Right ventricle myocardium superior (tissue), 1 donor: ENCODE results near the gene LIN7B. TPM values are rescaled to one million over a fixed set of nuclear protein-coding genes. Genes with fewer than 3 reads are reported as not detected.

Experiments
- ATAC-seq: fragments of 200-7000 bp; cut with Tn5 transposase; one replicate; pipeline ENCODE4 v1.9.1; 2020; ENCODE audit warnings: mild to moderate bottlenecking; ENCODE audit not compliant: poor library complexity
- DNase-seq: peaks from one replicate; pipeline ENCODE4 v3.0.0-alpha.2; 2020
- intact Hi-C: fragments of 100-400 bp; cut with DNase I; formaldehyde crosslinking; loops from one replicate; pipeline ENCODE4 v1.11.2; 2022
- total RNA-seq: library from RNA; stranded (reverse); fragmentation: NEBNext Ultra II Directional; extraction: Animal tissue kit (Norgen Biotek cat#: 25700); gene quantifications from one replicate; pipeline ENCODE4 v1.2.1, GENCODE V29; 2021
- donor health status: DM: no; HTN: yes; CAD: no; lungs with severe emphysema.

LIN7B gene
- total RNA-seq, 1 donor from 2014 or later: 21.3 TPM

DNA sequence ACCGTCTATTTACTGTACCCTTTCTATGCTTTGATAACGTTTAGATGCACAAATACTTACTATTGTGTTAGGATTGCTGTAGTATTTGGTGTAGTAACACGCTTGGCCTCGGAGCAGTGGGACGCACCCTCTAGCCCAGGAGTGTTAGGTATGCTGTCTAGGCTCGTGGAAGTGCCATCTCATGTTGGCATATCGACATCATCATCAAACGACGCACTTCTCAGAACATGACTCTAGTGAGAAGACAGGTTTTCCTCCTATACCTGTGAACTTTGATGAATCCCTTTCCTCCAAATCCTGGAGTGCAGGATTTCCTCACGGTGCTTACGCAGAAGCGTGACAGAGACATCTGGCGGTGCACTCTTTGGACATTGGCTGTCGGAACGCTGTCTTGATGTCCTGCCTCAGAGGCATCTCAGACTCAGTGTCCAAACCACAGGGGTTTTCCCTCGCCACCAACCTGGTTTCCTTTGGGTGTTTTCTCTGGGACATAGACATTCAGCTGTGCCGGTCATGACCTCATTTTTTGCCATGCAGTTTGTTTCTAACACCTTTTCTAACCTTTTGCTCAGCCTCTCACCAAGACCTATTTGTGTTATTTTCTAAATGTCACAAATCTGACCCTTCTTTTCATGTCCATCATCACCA lies 22.7 kb upstream of the LIN7B start:
- DNase-seq (no peak), ATAC-seq (no peak)
- intact Hi-C loops: no loop called here

- no peak for DNase-seq
- ATAC-seq: no peak
- intact Hi-C loops: no loop called here
These were observed 21.5 kb upstream of the LIN7B start for GRCh38 chr19:49092686-49093085.

DNA sequence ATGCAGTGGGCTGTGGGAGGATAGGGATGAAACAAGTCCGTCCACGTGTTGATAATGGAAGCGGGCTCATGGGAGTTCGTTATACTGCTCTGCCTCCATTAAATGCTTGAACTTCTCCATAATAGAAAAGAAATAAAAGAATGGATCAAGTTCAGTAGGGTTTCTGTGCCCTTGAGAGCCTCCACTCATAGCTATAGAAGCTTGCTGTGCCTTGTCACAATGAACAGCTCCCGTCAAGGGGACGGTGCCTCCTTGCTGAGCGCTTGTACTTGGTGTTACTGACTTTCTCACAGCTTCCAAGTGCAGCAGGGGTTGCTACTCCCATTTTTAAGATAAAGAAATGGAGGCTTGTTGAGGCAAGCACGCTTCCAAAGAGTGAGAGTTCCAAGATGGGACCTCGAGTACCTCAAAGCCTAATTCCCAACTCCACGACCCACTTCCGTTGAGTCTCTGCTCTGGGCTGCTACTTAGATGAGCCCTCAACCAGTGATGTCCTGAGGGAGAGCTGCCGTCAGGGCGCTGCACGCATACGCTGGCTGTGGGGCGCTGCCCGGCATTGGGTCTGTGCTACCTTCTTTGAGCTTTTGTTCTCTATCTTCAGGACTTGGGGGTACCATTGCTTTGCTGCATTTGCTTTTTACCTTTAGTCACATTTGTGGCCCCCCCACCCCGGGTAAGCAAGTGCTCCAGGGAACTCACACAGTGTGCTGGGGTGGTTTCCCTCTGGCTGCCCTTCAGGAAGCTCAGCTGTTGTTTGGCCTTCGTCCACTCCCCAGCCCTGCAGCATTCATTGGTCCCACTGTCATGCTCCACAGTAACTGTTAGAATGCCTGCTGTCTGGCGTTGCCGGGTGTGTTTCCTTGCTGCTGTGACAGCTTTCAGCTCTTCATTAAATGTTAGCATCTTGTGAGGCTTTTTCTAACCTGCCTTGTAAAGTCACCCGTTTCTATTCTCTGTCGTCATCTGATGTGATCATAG lies 19.4 kb upstream of the LIN7B start:
- intact Hi-C loops: loop anchor here (5.0 kb wide), 2 partner anchors 53 to 103 kb away; no protein-coding TSS in a partner anchor
- DNase-seq (peak; percentile 74), ATAC-seq (peak; percentile 92)

DNA sequence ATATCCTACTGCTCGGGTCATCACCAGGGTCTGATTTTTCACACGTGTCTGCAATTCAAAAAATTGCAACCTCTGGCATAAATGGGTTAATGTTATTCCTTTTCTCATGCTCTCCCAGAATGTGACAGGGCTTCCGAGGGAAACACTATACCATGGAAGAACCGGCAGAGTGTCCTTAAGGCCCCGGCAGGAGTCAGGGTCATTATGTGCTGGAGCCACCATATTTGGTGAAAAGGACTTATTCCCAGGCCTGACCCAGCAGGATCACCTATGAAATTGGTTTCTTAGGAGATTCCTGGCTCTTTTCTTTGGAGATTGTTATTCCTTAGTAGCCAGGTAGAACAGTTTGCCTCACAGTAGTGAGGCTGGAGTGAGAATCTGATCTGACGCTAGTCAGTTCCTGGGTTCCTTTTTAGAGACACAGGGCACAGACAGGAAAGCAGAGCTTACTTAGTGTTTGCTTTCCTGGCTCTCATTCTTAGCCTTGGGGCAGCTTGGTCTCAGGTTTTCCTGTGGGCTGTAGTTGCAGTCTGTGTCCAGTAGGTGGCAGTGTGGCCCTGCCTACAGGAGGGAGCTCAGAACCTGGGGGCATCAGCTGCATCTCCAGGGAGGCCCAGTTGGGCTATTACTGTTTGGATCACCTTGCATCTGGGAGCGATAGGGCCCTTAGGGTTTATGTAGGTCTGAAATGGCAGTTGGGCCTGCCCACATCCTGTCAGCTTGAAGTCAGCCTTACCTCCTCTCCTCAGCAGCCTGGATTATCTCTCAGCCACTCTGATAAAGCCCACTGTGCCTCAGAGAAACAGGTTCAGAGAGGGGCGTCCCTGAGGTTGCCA lies 16.5 kb upstream of the LIN7B start:
- ATAC-seq: peak; percentile 66
- DNase-seq: peak; percentile 68
- intact Hi-C loops: loop anchor here (5.0 kb wide), 2 partner anchors 50 to 100 kb away; no protein-coding TSS in a partner anchor

GRCh38 chr19:49098795-49099194 lies 15.4 kb upstream of the LIN7B start:
- no peak for ATAC-seq
- DNase-seq: no peak
- intact Hi-C loops: loop anchor here (5.0 kb wide), 2 partner anchors 49 to 99 kb away; no protein-coding TSS in a partner anchor

- no peak for ATAC-seq
- intact Hi-C loops: no loop called here
- DNase-seq: no peak
These were observed 13.0 kb upstream of the LIN7B start for GRCh38 chr19:49101160-49101559.

DNA sequence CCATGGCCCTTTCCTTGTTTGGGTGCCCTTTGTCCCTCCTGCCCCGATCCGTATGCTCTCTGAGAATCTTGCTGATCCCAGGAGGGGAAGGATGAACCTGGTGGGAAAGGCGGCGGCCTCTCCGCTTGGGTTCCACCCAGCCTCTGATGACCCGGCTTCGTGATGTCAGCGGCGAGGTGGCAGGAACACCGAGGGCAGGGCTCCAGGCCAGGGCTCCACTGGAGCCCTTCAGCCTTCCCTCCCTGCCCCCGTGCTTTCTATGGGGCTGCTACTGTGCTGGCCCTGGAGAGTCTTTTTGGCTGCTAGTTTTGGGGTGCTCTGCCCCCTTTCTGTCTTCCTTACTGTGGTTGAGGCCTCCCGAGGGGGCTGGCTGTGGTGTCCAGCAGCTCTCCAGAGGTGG lies 11.9 kb upstream of the LIN7B start:
- DNase-seq: no peak
- no peak for ATAC-seq
- intact Hi-C loops: no loop called here

- no peak for ATAC-seq
- intact Hi-C loops: no loop called here
- DNase-seq: no peak
These were observed 10.7 kb upstream of the LIN7B start for GRCh38 chr19:49103331-49104085.

GRCh38 chr19:49104229-49104864 lies 9.8 kb upstream of the LIN7B start:
- intact Hi-C loops: no loop called here
- no peak for ATAC-seq
- no peak for DNase-seq

- peak; percentile 69 for DNase-seq
These were observed 7.5 kb upstream of the LIN7B start for GRCh38 chr19:49106648-49107135.

DNA sequence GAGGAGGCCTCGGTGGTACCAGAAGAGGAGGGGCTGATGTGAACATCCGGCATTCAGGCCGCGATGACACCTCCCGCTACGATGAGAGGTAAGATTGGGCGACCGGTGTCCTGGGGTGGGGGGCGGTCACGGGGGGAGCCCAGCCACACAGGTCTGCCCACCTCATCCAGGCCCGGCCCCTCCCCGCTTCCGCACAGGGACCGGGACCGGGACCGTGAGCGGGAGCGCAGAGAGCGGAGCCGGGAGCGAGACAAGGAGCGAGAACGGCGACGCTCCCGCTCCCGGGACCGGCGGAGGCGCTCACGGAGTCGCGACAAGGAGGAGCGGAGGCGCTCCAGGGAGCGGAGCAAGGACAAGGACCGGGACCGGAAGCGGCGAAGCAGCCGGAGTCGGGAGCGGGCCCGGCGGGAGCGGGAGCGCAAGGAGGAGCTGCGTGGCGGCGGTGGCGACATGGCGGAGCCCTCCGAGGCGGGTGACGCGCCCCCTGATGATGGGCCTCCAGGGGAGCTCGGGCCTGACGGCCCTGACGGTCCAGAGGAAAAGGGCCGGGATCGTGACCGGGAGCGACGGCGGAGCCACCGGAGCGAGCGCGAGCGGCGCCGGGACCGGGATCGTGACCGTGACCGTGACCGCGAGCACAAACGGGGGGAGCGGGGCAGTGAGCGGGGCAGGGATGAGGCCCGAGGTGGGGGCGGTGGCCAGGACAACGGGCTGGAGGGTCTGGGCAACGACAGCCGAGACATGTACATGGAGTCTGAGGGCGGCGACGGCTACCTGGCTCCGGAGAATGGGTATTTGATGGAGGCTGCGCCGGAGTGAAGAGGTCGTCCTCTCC lies 6.3 kb upstream of the LIN7B start:
- ATAC-seq (peak; percentile 4), DNase-seq (no peak)
- intact Hi-C loops: loop anchor here (5.0 kb wide), 1 partner anchor 34 kb away; no protein-coding TSS in a partner anchor

More at GRCh38 chr19:49106648-49107135, 7.5 kb upstream of the LIN7B start:
- ATAC-seq: peak; percentile 41
- intact Hi-C loops: loop anchor here (5.0 kb wide), 1 partner anchor 36 kb away; no protein-coding TSS in a partner anchor

DNA sequence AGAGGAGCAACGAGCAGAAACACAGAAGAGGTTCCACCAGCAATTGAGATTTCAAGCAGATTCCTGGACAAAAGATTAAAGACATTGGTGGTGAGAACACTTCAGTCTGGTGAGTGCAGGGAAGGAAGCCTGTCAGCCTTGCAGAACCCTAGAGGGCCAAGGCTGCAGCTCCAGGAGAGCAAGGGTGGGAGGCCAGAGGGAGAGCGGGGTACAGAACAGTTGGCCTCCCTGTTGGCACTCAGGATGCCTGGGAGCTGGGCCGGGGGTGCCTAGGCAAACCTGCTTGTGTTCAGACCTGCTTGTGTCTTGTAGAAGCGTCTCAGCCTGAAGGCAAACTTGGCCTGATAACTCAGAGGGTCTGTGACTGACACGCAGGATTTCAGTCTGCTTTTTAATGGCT lies 5.1 kb upstream of the LIN7B start:
- intact Hi-C loops: loop anchor here (5.0 kb wide), 1 partner anchor 33 kb away; no protein-coding TSS in a partner anchor
- DNase-seq: no peak
- no peak for ATAC-seq

- intact Hi-C loops: loop anchor here (5.0 kb wide), 1 partner anchor 33 kb away; no protein-coding TSS in a partner anchor
- ATAC-seq (no peak), DNase-seq (no peak)
These were observed 4.5 kb upstream of the LIN7B start for GRCh38 chr19:49109569-49110233.

DNA sequence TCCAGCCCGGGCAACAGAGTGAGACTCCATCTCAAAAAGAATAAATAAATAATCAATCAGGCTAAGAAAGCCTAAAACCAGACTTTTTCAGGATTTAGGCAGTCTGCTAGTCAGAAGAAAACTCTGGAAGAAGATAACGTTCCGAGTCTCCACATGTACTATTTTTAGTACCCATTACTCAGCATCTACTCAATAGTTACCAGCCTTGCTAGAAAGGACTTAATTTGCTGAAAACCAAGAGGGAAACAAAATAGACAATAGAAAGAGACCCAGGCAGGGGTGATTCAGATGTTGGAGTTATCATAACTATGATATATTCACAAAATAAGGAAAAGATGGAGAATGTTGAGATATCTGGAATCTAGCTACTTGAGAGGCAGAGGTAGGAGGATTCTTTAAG lies 3.6 kb upstream of the LIN7B start:
- ATAC-seq: no peak
- DNase-seq: no peak
- intact Hi-C loops: no loop called here

- no peak for ATAC-seq
- intact Hi-C loops: no loop called here
- DNase-seq: no peak
These were observed 2.8 kb upstream of the LIN7B start for GRCh38 chr19:49111218-49111998.
